Measurements from ENCODE around the gene NLE1.

DNA sequence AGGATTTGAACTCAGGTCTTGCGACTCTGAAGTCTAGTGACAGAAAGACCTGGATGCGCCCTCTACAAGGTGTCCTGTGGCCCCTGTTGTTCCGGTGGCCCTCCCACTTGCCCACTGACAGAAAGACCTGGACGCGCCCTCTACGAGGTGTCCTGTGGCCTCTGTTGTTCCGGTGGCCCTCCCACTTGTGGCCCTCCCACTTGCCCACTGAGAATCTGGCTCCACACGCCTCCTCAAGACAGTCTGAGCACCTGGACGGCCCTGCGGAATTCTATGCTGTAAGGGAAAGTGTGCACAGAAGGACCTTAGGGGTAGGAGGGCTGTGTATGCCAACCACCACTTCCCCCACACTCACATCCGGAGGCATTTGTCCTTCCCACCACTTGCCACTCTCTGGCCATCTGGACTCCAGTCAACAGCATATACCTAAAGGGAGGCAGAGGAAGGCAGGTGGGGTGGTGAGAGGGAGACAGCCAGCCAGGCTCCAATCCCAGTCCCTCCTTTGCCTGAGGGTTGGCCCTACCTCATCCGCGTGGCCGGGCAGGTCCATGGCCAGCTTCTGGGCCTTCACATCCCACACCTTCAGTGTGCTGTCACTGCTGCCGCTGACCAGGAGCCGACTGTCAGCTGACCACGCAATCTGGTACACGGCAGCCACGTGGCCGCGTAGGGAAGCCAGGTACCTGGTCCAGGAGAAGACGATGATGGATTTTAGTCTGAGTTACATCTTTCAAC is 9.1 kb downstream of the NLE1 start:
- TF ChIP-seq CTCF (IDR thresholded peaks at IDR 0.05; ENCODE audit: poor library complexity) (no peak), EZH2 (IDR thresholded peaks at IDR 0.05; ENCODE audit: borderline replicate concordance) (no peak), EZH2phosphoT487 (IDR thresholded peaks at IDR 0.05; ENCODE audit: low read depth, severe bottlenecking, unreplicated experiment) (no peak)
